Activated T-cell treated with anti-CD3 and anti-CD28 coated beads for 48 hours (primary cell): ENCODE data around the gene FIGLA.
"Not testable (repeated sequence)": the region's sequence is repeated elsewhere in the genome, so short reads cannot be mapped to it uniquely, and the experiment has no call there.

Source experiments
- DNase-seq: peaks from one replicate; pipeline ENCODE4 v3.0.0-alpha.2; 2020; ENCODE audit warnings: low read depth

FIGLA gene

GRCh38 chr2:70808983-70809958 is 18.8 kb upstream of the FIGLA start:
- DNase-seq = no peak

- no peak for DNase-seq
These were observed 17.3 kb upstream of the FIGLA start for GRCh38 chr2:70807828-70808118.

GRCh38 chr2:70807102-70807827 is 16.8 kb upstream of the FIGLA start:
- DNase-seq = no peak

- DNase-seq = no peak
These were observed 16.2 kb upstream of the FIGLA start for GRCh38 chr2:70806620-70807019.

GRCh38 chr2:70806013-70806412 is 15.6 kb upstream of the FIGLA start:
- no peak for DNase-seq

- no peak for DNase-seq
These were observed 11.3 kb upstream of the FIGLA start for GRCh38 chr2:70801607-70802263.

GRCh38 chr2:70799706-70800105 is 9.3 kb upstream of the FIGLA start:
- no peak for DNase-seq

- DNase-seq = not testable (repeated sequence)
These were observed 7.6 kb upstream of the FIGLA start for GRCh38 chr2:70797996-70798395.

GRCh38 chr2:70797506-70797905 is 7.1 kb upstream of the FIGLA start:
- DNase-seq = no peak

- no peak for DNase-seq
These were observed 5.8 kb upstream of the FIGLA start for GRCh38 chr2:70796262-70796661.

- no peak for DNase-seq
These were observed 4.9 kb upstream of the FIGLA start for GRCh38 chr2:70795164-70795995.

- no peak for DNase-seq
These were observed 3.0 kb upstream of the FIGLA start for GRCh38 chr2:70793450-70793849.

GRCh38 chr2:70789304-70790135 is 923 bp downstream of the FIGLA start:
- peak; percentile 71 for DNase-seq

- DNase-seq = peak; percentile 30
These were observed 5.1 kb downstream of the FIGLA start for GRCh38 chr2:70785137-70785911.

- DNase-seq = no peak
These were observed 6.1 kb downstream of the FIGLA start for GRCh38 chr2:70784320-70784719.

- no peak for DNase-seq
These were observed 10.4 kb downstream of the FIGLA start for GRCh38 chr2:70779911-70780545.

- no peak for DNase-seq
These were observed 11.0 kb downstream of the FIGLA start for GRCh38 chr2:70779491-70779890.

GRCh38 chr2:70778676-70779075 is 11.8 kb downstream of the FIGLA start:
- no peak for DNase-seq

GRCh38 chr2:70777450-70777849 is 13.0 kb downstream of the FIGLA start:
- DNase-seq = no peak

- no peak for DNase-seq
These were observed 14.2 kb downstream of the FIGLA start for GRCh38 chr2:70776266-70776665.
